ENCODE results near the gene HPS6. TPM values are rescaled to one million over a fixed set of nuclear protein-coding genes. Genes with fewer than 3 reads are reported as not detected.
"Not testable (repeated sequence)": the region's sequence is repeated elsewhere in the genome, so short reads cannot be mapped to it uniquely, and the experiment has no call there.

HPS6 gene
- polyA plus RNA-seq (2014; cell fraction: cytosol; rRNA removed) = 22.2 and 23.3 TPM in 2 replicates
- 11.3 and 15.6 TPM in 2 replicates for polyA plus RNA-seq (2014; cell fraction: nucleus; rRNA removed)

GRCh38 chr10:102064868-102065560 is at the start of gene HPS6:
Gene HPS6 (plus strand): TSS chr10:102065349. CDS start chr10:102065475, 126 bp downstream.
- DNase-seq (ENCODE audit: low spot score) = peak; percentile 87

- DNase-seq (ENCODE audit: low spot score) = no peak
Measured at GRCh38 chr10:102016416-102016815, 48.7 kb upstream of the HPS6 start.

DNA sequence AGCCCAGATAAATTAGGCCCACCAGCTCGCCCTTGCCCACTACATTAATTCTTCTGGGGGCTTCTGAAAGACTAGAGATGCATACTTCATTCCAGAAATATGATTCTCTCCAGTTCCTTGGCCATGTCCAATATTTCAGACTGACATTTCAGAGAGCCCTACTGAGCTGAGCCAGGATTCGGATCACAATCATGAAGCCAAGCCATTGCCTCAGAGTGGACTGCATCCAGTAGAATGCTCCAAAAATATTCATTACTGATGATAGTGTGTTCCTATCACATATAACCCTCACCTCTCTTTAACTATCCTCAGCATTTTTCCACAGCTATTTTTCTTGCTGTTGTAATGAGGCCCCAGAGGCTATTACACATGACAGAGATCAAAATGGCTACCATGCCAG is 47.9 kb upstream of the HPS6 start:
- DNase-seq (ENCODE audit: low spot score) = no peak

DNA sequence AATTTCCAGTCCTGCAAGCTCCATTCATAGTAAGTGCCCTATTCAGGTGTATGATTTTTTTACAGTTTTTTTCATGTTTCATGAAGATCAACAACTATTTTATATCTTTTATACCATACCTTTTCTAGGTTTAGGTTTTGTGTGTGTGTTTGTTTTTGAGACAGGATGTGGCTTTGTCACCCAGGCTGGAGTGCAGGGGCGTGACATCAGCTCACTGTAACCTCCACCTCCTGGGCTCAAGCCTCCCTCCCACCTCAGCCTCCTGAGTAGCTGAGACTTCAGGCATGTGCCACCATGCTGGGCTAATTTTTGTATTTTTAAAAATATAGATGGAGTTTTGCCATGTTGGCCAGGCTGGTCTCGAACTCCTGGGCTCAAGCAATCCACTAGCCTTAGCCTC is 44.2 kb upstream of the HPS6 start:
- DNase-seq (ENCODE audit: low spot score) = no peak

DNA sequence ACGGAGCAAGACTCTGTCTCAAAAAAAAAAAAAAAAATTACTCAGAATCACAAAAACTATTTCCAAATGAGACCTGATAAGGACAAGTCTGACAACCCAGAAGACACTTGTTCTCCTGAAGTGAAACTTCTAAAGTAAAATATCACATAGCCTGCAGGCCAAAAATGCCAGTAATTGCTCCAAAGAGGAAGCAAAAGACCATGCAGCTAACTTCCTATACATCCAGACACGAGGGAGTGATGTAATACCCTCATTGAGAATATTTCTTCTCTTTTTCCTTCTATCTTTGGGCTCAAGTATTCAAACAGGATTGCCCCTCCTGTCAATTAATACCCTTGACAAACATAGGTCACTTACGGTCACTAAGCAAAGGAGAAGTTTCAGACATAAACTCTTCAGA is 40.4 kb upstream of the HPS6 start:
- no peak for DNase-seq (ENCODE audit: low spot score)

DNA sequence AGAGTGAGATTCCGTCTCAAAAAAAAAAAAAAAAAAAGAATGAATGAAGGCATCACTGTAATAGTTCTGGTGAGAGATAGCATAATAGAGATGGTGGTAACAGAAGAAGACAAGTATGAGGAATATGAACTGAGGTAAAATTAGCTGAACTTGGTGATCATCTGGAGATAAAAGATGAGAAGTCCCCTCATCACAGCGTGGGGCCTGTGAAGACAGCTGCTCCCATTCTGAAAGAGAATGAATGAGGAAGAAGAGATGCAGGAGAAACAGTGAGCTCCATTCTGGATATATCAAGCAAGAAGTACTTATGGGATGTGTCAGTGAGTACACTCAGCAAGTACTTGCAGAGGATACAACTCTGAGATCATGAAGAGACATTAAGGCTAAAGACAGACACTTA is 37.9 kb upstream of the HPS6 start:
- DNase-seq (ENCODE audit: low spot score) = no peak

- no peak for DNase-seq (ENCODE audit: low spot score)
Measured at GRCh38 chr10:102033787-102034186, 31.4 kb upstream of the HPS6 start.

DNA sequence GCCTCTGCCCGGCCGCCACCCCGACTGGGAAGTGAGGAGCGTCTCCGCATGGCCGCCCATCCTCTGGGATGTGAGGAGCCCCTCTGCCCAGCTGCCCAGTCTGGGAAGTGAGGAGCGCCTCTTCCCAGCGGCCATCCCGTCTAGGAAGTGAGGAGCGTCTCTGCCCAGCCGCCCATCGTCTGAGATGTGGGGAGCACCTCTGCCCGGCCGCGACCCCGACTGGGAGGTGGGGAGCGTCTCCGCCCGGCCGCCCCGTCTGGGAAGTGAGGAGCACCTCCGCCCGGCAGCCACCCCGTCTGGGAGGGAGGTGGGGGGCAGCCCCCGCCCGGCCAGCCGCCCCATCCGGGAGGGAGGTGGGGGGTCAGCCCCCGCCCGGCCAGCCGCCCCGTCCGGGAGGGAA is 29.3 kb upstream of the HPS6 start:
- DNase-seq (ENCODE audit: low spot score) = not testable (repeated sequence)

DNA sequence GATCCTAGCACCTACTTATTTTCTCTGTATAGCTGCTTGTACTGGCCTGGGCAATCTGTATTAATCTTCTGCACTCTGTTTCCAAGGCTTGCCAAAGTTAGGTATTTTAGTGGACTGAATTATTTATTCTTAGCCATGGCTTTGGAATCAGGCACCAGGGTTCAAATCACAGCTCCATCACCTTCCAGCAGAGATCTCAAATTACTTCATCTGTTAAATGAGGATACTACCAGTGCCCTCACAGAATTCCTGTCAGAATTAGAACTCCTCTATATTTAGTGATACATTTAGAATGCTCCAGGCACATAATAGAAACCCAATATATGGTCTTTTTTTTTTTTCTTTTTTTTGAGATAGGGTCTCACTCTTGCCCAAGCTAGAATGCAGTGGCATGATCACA is 26.7 kb upstream of the HPS6 start:
- no peak for DNase-seq (ENCODE audit: low spot score)

DNA sequence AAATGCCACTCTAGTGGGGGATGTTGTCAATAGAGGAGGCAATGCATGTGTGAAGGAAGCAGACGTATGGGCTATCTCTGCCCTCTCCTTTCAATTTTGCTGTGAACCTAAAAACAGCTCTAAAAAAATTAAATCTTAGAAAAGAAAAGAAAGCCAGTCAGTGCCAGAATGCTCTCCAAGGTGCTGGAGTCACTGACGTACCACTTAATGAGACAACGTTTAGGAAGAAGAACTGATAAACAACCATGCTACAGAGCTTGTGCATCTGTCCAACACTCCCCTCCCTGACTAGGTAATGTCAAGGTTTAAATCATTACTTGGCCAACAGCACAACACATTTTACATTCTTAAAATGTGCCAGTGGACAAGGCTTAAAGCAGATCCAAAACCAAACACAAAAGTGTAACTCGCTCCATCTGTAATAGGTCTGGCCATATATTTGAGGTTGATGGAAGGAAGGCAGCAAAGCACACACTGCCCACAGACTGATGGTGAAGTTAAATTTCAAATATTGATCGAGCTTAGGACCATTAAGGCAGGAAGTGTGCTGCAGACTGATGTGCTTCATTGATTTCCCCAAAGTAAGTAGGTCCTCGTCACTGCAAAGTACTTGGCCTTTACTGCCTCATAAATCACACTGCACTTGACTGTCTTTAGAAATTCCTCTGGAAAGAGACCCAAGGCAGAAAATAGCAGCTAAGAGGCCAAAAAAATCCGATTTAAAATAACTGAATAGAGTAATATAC is 24.7 kb upstream of the HPS6 start:
- no peak for DNase-seq (ENCODE audit: low spot score)

- no peak for DNase-seq (ENCODE audit: low spot score)
Measured at GRCh38 chr10:102045292-102045691, 19.9 kb upstream of the HPS6 start.

GRCh38 chr10:102046095-102046494 is 19.1 kb upstream of the HPS6 start:
- no peak for DNase-seq (ENCODE audit: low spot score)

DNA sequence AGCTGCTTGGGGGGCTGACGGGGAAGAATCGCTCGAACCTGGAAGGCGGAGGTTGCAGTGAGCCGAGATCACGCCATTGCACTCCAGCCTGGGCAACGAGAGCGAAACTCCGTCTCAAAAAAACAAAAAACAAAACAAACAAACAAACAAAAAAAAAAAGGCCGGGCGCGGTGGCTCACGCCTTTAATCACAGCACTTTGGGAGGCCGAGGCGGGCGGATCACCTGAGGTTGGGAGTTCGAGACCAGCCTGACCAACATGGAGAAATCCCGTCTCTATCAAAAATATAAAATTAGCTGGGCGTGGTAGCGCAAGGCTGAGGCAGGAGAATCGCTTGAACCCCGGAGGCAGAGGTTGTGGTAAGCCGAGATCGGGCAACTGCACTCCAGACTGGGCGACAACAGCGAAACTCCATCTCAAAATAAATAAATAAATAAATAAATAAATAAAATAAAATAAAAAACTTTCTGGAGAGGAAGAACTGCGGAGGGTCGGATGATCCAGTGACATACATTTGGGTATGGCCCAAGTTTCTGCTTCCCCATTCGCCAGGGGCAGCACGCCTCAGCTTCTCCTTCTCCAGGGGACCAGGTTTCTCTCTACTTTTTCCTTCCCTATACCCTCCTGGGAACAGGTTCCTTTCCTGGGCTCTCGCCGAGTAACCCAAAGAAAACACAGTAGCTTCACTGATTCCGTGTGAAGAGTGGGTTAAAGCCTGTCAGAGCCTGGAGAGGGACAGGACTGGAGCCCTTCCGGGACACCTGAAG is 10.1 kb upstream of the HPS6 start:
- not testable (repeated sequence) for DNase-seq (ENCODE audit: low spot score)

GRCh38 chr10:102055647-102056419 is 9.3 kb upstream of the HPS6 start, which contains the start of gene ARMH3:
Gene ARMH3 (minus strand): TSS chr10:102056173. CDS start chr10:102040114, 16,059 bp downstream.
- DNase-seq (ENCODE audit: low spot score) = peak; percentile 98

DNA sequence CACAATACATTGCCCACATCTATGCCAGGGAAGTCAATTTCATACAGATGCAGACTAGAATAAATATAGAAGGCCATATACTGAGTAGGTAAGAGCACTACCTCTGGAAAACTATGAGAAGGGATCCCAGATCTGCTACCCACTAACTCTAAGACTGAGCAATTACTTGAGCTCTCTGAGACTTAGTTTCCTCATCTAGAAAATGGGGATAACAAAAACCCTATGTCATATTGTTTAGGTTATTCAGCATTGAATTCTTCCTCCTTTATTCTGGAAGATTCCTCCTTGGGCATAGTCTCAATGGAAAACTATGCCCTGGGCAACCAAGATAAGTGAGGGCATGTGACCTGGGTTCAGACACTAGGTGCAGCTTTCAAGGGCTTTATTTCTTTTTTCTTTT is 5.2 kb upstream of the HPS6 start:
- no peak for DNase-seq (ENCODE audit: low spot score)

GRCh38 chr10:102064503-102064867 is 664 bp upstream of the HPS6 start:
- no peak for DNase-seq (ENCODE audit: low spot score)

DNA sequence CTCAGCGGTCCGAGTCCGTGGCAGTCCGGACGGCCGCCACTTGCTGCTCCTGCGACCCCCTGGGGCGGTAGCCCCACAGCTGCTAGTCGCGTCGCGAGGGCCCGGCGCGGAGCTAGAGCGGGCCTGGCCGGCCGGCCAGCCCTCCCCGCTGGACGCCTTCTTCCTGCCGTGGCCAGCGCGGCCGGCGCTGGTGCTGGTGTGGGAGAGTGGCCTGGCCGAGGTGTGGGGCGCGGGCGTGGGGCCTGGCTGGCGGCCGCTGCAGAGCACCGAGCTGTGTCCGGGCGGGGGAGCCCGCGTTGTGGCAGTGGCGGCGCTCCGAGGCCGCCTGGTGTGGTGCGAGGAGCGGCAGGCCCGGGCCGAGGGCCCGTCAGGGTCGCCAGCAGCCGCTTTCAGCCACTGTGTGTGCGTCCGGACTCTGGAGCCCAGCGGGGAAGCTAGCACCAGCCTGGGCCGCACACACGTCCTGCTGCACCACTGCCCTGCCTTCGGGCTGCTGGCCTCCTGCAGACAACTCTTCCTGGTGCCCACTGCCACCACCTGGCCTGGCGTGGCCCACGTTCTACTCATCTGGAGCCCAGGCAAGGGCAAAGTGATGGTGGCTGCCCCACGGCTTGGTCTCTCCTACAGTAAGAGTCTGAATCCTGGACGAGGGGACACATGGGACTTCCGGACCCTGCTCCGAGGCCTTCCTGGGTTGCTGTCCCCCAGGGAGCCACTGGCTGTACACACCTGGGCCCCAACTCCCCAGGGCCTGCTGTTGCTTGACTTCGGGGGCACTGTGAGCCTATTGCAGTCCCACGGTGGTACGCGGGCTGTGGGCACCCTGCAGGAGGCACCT is 631 bp downstream of the HPS6 start:
- peak; percentile 29 for DNase-seq (ENCODE audit: low spot score)

- DNase-seq (ENCODE audit: low spot score) = no peak
Measured at GRCh38 chr10:102066399-102067088, 1.4 kb downstream of the HPS6 start.

DNA sequence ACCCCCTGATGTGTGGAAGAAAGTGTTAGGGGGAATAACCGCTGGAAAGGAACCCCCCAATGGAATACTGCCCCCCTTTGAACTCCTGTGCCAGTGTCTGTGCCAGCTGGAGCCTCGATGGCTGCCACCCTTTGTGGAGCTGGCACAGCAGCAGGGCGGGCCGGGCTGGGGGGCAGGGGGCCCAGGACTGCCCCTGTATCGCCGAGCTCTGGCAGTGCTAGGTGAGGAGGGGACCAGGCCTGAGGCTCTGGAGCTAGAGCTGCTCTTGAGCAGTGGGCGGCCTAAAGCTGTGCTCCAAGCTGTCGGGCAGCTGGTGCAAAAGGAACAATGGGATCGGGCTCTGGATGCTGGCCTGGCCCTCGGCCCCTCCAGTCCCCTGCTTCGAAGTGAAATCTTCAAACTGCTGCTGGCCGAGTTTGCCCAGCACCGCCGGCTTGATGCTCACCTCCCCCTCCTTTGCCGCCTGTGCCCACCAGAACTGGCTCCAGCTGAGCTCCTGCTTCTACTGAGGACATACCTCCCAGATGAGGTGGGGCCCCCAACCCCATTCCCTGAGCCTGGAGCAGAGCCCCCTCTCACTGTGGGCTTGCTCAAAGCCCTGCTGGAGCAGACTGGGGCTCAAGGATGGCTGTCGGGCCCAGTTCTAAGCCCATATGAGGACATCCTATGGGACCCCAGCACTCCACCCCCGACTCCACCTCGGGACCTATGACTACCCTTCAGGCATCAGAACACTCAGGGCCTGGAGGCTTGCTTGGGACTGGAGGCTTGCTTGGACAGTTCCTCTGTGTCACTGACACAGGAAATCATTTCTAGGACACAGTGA is 2.2 kb downstream of the HPS6 start:
- DNase-seq (ENCODE audit: low spot score) = no peak
